T-helper 1 cell (primary cell): Measurements from ENCODE around the gene NDUFB11.

Source experiments
- DNase-seq, 5 donors: peaks; one replicate each; pipeline ENCODE4 v3.0.0-alpha.2; 2012 to 2020

NDUFB11 gene

GRCh38 chrX:47174846-47175587, 30.5 kb upstream of the NDUFB11 start:
- no peak for DNase-seq

- no peak for DNase-seq
Measured at GRCh38 chrX:47174376-47174775, 29.9 kb upstream of the NDUFB11 start.

DNA sequence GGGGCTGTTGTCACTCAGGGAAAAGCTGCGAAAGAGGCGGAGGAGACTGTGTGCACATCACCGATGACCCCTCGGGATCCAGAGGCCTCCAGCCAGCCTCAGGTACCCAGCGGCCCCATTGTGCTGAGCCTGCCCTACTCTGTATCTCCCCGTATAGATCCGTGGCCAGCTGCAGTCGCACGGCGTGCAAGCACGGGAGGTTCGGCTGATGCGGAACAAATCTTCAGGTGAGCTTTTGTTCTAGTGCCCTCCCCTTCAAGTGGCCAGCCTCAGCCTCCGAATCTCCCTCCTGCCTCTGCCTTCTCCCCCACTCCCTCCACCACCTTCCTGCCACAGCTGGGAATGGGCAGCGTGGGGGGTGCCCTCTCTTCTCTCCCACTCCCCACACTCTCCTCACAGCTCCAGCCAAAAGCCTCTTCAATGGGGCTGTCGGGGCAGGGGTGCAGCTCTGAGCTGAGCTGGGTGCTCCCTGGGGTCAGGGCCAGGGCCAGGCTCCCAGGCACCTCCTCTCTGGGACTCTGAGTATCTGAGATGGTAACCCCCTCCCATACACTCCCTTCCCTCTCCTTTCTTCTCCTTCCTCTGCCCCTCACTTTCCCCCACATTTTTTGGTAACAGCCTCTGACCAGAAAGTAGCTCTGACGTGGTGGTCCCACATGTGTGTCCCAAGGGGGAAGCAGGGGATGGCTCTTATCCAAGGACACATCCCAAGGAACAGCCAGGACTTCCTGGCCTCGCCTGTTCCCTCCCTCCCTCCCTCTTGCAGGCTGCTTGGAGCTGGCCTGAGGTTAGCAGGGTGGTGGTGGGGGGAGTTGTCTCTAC, 28.7 kb upstream of the NDUFB11 start:
- no peak for DNase-seq

GRCh38 chrX:47172549-47172948, 28.0 kb upstream of the NDUFB11 start:
- DNase-seq = no peak

GRCh38 chrX:47171996-47172395, 27.5 kb upstream of the NDUFB11 start:
- DNase-seq = no peak

- no peak for DNase-seq
Measured at GRCh38 chrX:47170861-47171692, 26.6 kb upstream of the NDUFB11 start.

- no peak for DNase-seq
Measured at GRCh38 chrX:47169726-47170515, 25.4 kb upstream of the NDUFB11 start.

DNA sequence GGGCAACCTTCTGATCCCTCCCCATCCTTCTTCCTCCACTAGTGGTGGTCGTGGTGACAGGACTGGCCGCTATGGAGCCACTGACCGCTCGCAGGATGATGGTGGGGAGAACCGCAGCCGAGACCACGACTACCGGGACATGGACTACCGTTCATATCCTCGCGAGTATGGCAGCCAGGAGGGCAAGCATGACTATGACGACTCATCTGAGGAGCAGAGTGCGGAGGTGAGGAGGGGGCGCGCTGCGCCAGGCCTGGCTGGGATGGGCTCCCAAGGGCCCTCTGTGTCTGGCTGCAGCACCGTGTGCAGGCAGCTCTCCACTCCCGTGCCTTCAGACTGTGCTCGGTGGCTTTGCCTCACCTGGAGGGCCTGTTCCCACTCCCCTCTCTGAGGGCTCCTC, 24.8 kb upstream of the NDUFB11 start:
- DNase-seq = no peak

- no peak for DNase-seq
Measured at GRCh38 chrX:47168495-47169073, 24.1 kb upstream of the NDUFB11 start.

DNA sequence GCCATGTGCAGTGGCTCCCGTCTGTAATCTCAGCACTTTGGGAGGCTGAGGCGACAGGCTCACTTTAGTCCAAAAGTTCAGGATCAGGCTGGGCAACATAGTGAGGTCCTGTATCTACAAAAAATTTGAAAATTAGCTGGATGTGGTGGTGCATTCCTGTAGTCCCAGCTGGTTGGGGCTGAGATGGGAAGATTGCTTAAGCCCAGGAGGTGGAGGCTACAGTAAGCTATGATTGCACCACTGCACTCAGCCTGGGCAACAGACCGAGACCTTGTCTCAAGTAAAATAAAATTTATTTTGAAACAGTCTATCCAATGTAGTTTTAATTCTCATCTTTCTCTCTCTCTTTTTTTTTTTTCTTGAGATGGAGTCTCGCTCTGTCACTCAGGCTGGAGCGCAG, 21.6 kb upstream of the NDUFB11 start:
- no peak for DNase-seq

GRCh38 chrX:47164420-47164819, 19.9 kb upstream of the NDUFB11 start:
- no peak for DNase-seq

- DNase-seq = no peak
Measured at GRCh38 chrX:47162927-47163583, 18.6 kb upstream of the NDUFB11 start.

- DNase-seq = no peak
Measured at GRCh38 chrX:47160781-47161180, 16.3 kb upstream of the NDUFB11 start.

GRCh38 chrX:47158781-47159180, 14.3 kb upstream of the NDUFB11 start:
- no peak for DNase-seq

GRCh38 chrX:47158131-47158530, 13.6 kb upstream of the NDUFB11 start:
- DNase-seq = no peak

DNA sequence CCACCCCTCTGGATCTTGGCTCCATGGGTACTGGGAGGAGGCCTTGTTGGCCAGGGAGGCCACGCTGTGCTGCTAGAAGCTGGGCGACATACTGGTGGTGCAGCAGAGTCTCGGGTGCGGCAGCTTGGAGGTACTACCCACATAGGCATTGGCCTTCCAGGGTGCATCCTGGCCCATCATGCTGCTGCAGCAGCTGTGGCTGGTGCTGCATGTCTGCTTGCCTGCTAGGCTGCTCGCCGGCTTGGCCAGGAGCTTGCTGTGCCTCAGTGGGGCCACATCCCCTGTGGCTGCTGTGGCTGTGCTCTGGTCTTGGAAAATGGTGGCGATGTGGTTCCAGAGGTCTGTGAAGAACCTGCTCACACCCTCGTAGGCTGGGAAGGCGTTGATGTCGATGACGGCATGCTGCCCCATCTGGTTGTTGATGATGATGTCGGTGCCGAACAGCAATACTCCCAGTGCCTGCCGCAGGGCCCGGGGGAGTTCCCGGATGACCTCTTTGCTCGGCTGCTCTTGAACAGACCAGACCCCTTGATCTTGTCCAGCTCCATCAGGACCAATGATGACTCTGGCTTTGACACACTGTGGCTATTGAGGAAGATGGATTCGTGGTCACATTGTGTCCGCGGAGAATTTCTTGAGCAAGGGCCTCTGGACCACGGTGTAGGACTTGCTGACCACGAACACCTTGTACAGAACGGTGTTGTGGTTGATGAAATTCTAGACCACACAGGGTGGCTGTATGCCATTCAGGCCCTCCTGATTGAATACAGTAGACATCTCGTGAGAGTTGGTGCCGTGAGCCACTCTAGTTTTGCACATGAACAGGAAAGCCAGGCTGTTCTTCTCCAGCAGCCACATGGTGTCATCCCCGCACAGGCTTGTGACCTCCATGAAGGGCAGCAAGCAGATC, 12.4 kb upstream of the NDUFB11 start:
- DNase-seq = no peak

DNA sequence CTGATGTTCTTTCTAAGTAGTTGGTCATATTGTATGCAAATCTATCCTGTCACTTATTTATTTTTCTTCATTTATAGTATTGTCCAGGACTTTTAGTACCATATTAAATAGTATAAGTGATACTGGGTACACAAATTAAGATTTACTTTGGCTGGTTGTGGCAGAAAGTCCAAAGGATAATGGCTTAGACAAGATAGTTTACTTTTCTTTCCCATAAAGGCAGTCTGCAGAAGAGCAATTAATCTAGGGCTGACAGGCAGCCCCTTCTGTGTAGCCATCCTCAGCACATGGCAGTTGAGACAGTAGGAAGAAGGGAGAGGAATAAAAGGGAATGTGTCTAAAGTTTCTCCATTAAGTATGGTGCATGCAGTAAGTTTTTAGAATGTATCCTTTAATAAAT, 6.9 kb upstream of the NDUFB11 start:
- no peak for DNase-seq

GRCh38 chrX:47148946-47149345, 4.4 kb upstream of the NDUFB11 start:
- DNase-seq = no peak

DNA sequence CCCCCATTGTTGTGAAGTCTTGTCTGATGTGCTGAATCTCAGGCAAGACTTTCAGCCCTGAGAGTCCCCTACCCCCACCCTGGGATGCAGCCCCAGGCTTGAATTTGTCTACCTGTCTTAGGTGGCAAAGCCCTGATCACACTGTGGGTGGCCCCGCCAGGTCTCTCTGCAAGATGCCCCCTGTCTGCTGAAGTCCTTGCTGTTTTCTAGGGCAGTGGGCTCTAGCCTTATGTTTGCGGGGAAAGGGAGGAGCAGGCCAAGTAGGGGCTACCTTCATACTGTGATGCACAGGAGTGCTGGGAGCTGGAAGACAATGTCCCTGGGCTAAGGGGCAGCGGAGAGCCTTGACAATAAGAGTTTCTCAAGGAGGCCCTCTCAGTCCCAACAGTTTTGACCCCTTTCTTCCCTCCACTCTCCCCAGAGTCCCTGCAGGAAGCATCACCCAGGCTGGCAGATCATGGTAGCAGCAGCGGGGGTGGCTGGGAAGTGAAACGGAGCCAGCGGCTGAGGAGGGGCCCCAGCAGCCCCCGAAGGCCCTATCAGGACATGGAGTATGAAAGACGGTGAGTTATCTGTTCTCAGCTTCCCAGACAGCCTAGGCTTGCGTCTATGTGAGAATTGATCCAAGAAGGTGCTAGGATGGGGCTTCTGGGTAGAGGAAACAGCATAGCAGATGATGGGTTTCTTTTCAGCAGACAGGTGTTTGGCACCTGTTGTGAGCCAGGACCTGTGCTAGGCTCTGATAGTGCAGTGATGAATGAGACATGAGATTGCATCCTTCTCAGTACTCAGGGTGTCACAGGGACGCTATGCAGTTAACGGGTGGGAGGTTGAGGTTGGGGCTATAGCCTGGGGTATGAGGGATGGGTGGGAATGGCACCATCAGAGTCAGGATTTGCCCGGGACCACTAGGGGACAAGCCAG, 2.7 kb upstream of the NDUFB11 start:
- DNase-seq = no peak
